ENCODE data around the gene ITGA11.

Gene ITGA11

DNA sequence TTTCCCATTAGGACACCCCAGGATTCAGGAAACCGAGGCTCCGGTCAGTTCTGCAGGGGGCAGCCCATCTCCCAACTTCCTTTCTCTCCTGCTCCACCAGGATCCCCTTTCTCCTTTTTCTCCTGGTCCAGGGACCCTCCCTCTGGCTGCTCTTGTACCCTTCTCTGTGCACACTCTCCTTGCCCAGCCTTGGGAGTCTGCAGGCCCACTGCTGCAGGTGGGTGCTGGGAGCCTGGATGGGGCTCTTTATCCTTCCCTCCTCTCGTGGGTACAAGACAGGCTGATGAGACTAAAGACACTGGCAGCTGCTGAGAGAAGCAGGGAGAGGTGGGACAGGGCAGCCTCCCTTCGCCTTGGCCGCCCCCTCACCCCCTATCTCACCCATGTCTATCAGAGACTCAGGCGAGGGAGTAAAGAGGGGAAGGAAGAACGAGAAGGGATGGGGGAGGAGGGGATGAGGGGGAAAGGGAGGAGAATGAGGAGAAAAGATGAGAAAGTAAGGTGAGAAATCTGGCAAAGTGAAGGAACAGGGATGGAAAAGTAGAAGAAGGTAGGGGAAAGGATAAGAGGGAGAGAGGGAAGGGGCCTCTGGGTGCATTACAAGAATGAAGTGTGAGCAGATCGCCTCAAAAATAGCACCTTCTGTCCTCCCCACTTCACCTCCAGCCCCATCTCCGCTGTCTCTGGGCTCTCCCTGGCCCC, 45.2 kb downstream of the ITGA11 start:
- H3K9me3 ChIP-seq: no peaks in the 10 kb centered on the region
- DNase-seq: peak in 1 of 2 donors; percentile 25
- H3K27me3 ChIP-seq: no peaks in the 10 kb centered on the region
- H3K4me3 ChIP-seq: no peak overlapping the region
- H3K27ac ChIP-seq: no peak overlapping the region
- no peaks in the 10 kb centered on the region for H3K36me3 ChIP-seq
- peaks cover 0 to 28% (median 12%) of the 10 kb centered on the region in 4 donors for H3K4me1 ChIP-seq
- TF ChIP-seq, protein P1, sequence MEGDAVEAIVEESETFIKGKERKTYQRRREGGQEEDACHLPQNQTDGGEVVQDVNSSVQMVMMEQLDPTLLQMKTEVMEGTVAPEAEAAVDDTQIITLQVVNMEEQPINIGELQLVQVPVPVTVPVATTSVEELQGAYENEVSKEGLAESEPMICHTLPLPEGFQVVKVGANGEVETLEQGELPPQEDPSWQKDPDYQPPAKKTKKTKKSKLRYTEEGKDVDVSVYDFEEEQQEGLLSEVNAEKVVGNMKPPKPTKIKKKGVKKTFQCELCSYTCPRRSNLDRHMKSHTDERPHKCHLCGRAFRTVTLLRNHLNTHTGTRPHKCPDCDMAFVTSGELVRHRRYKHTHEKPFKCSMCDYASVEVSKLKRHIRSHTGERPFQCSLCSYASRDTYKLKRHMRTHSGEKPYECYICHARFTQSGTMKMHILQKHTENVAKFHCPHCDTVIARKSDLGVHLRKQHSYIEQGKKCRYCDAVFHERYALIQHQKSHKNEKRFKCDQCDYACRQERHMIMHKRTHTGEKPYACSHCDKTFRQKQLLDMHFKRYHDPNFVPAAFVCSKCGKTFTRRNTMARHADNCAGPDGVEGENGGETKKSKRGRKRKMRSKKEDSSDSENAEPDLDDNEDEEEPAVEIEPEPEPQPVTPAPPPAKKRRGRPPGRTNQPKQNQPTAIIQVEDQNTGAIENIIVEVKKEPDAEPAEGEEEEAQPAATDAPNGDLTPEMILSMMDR (IDR thresholded peaks at IDR 0.05): no peak
- intact Hi-C loops (cut with DNase I; ENCODE audit: low total_unique reads): no loop called here

DNA sequence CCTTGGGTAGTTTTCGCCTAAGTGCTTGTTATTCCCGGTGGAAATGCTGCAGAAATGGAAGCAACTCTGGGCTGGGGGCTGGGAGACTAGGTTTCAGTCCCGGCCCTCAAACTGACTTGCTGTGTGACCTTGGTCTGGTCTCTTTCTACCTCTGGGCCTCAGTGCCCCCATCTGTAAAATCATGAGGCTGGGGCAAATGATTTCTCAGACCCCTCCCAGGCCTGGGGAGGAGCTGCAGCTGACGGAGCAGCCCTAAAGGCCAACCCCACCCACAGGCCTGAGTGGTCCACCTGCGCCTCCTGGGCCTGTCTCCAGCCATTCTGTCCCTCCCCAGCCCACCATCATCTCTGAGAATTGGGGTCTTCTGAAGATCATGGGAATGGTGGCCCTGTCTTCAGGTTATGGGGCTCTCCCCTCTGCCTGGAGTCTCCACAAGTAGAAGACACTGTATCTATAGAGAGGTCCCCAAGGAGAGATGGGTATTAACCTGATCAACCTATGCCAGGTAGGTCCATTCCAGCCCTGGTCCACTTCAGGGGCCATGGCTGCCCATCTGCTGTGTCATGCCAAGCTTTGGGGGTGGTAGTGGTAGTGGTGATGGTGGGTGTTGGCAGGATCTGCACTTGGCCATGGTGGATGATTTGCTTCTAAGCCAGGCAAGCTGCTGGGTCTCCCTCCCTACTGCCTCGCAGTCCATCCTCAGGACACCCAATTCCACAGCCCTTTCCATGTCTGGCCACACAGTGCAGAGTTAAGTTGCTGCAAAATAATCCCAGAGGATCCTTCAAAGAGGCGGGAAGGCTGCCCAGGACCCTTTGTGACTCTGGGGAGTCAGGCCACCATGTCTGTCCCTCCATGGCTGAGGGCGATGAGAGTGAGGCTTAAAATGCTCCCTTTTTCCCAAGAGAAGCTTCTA, 46.0 kb downstream of the ITGA11 start:
- H3K27me3 ChIP-seq: no peaks in the 10 kb centered on the region

DNA sequence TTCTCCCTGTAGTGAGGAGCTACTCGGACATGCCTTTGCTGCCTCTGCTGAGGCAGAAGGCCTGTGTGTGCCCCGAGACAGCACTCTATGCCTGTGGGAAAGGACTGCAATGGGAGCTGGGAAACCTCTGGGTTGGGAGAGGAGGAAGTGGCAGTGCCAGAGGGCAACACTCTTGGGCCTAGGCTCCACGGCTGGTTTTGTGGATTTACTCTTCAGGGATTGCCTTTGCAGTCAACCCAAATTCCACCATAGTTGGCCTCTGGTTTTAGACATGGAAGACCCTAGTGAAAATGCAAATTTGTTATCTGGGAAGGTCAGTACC, 46.8 kb downstream of the ITGA11 start:
- Histone ChIP-seq H3K4me1 (peaks cover 0 to 28% (median 12%) of the 10 kb centered on the region in 4 donors), H3K27me3 (no peaks in the 10 kb centered on the region), H3K36me3 (no peaks in the 10 kb centered on the region), H3K27ac (peak overlapping the region; percentile 56 to 72), H3K4me3 (no peak overlapping the region), H3K9me3 (no peaks in the 10 kb centered on the region)
- intact Hi-C loops (cut with DNase I; ENCODE audit: low total_unique reads): no loop called here
- TF ChIP-seq, protein P1 (IDR thresholded peaks at IDR 0.05): no peak
- peak; percentile 13 to 53 for DNase-seq

More for the DNA sequence above, 46.0 kb downstream of the ITGA11 start:
- intact Hi-C loops (cut with DNase I; ENCODE audit: low total_unique reads): no loop called here
- TF ChIP-seq, protein P1 (IDR thresholded peaks at IDR 0.05): no peak
- Histone ChIP-seq H3K9me3 (no peaks in the 10 kb centered on the region), H3K4me1 (peaks cover 0 to 28% (median 12%) of the 10 kb centered on the region in 4 donors), H3K36me3 (no peaks in the 10 kb centered on the region), H3K27ac (peak overlapping the region; percentile 56 to 72), H3K4me3 (no peak overlapping the region)
- DNase-seq: peak; percentile 13 to 55

DNA sequence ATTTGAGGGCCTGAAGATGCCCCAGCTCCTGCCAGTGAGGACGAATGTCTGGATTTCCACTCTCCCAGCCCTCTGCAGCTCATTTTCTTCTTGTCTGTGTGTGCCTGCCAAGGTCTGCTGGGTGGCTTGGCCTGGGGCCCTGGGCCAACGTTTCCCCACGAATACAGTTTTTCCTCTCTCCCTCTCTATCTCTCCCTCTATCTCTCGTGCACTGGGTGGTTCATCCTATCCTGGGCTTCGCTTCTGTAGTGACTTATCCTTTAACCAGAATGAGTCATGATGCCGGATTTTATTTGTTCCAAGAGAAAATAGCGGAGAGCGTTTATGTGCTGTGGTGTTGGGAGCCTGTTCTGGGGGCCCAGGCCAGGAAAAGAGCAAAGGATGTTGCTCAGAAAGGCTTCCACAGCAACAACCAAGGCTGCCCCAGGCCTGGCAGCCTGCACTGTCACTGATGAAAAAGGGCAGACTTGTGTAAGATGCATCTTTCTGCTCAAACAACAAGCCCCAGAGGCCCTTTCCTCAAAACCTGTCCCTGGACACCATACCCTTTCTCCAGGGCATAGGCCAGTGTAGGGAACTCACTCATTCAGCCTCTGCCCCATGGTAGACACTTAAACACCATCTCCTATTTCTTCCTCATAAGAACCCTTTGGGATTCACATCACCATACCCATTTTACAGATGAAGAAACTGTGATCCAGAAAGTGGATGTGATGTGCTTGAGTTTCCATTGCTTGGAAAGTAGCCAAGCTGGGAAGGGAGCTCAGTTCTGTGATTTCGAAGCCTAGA, 47.3 kb downstream of the ITGA11 start:
- Histone ChIP-seq H3K4me1 (peaks cover 0 to 28% (median 12%) of the 10 kb centered on the region in 4 donors), H3K36me3 (no peaks in the 10 kb centered on the region), H3K9me3 (no peaks in the 10 kb centered on the region), H3K27ac (peak overlapping the region; percentile 56 to 72), H3K27me3 (no peaks in the 10 kb centered on the region), H3K4me3 (no peak overlapping the region)
- TF ChIP-seq, protein P1 (IDR thresholded peaks at IDR 0.05): no peak
- DNase-seq: peak; percentile 66 to 83
- intact Hi-C loops (cut with DNase I; ENCODE audit: low total_unique reads): no loop called here

Measured in tibial artery (tissue), 4 donors.